ENCODE measurements around the gene TMEM51.

DNA sequence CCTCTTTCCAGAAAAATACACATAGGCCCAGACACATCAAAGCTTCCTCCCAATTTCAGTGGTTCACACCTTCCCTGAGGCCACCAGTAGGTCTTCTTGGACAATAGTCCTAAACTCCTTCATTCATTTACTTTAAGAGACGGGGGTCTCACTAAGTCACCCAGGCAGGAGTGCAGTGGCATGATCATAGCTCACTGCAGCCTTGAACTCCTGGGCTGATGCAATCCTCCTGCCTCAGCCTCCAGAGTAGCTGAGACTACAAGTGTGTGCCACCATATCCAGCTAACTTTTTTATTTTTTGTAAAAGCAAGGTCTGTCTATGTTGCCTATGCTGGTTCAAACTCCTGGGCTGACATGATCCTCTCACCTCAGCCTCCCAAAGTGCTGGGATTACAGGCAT is 85.2 kb downstream of the TMEM51 start:
- no peak for TF ChIP-seq CTCF (IDR thresholded peaks at IDR 0.05)
- TF ChIP-seq, protein P1, sequence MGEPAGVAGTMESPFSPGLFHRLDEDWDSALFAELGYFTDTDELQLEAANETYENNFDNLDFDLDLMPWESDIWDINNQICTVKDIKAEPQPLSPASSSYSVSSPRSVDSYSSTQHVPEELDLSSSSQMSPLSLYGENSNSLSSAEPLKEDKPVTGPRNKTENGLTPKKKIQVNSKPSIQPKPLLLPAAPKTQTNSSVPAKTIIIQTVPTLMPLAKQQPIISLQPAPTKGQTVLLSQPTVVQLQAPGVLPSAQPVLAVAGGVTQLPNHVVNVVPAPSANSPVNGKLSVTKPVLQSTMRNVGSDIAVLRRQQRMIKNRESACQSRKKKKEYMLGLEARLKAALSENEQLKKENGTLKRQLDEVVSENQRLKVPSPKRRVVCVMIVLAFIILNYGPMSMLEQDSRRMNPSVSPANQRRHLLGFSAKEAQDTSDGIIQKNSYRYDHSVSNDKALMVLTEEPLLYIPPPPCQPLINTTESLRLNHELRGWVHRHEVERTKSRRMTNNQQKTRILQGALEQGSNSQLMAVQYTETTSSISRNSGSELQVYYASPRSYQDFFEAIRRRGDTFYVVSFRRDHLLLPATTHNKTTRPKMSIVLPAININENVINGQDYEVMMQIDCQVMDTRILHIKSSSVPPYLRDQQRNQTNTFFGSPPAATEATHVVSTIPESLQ (CRISPR knock-in tag; IDR thresholded peaks at IDR 0.05): no peak
- TF ChIP-seq, protein P2, sequence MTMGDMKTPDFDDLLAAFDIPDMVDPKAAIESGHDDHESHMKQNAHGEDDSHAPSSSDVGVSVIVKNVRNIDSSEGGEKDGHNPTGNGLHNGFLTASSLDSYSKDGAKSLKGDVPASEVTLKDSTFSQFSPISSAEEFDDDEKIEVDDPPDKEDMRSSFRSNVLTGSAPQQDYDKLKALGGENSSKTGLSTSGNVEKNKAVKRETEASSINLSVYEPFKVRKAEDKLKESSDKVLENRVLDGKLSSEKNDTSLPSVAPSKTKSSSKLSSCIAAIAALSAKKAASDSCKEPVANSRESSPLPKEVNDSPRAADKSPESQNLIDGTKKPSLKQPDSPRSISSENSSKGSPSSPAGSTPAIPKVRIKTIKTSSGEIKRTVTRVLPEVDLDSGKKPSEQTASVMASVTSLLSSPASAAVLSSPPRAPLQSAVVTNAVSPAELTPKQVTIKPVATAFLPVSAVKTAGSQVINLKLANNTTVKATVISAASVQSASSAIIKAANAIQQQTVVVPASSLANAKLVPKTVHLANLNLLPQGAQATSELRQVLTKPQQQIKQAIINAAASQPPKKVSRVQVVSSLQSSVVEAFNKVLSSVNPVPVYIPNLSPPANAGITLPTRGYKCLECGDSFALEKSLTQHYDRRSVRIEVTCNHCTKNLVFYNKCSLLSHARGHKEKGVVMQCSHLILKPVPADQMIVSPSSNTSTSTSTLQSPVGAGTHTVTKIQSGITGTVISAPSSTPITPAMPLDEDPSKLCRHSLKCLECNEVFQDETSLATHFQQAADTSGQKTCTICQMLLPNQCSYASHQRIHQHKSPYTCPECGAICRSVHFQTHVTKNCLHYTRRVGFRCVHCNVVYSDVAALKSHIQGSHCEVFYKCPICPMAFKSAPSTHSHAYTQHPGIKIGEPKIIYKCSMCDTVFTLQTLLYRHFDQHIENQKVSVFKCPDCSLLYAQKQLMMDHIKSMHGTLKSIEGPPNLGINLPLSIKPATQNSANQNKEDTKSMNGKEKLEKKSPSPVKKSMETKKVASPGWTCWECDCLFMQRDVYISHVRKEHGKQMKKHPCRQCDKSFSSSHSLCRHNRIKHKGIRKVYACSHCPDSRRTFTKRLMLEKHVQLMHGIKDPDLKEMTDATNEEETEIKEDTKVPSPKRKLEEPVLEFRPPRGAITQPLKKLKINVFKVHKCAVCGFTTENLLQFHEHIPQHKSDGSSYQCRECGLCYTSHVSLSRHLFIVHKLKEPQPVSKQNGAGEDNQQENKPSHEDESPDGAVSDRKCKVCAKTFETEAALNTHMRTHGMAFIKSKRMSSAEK (CRISPR knock-in tag; IDR thresholded peaks at IDR 0.05; ENCODE audit: borderline replicate concordance): no peak
- no peak for TF ChIP-seq FOXJ3 (CRISPR knock-in tag; IDR thresholded peaks at IDR 0.05; ENCODE audit: borderline replicate concordance)
- no peak for TF ChIP-seq NR2C2 (CRISPR knock-in tag; IDR thresholded peaks at IDR 0.05)
- TF ChIP-seq, protein P3, sequence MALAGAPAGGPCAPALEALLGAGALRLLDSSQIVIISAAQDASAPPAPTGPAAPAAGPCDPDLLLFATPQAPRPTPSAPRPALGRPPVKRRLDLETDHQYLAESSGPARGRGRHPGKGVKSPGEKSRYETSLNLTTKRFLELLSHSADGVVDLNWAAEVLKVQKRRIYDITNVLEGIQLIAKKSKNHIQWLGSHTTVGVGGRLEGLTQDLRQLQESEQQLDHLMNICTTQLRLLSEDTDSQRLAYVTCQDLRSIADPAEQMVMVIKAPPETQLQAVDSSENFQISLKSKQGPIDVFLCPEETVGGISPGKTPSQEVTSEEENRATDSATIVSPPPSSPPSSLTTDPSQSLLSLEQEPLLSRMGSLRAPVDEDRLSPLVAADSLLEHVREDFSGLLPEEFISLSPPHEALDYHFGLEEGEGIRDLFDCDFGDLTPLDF (CRISPR knock-in tag; IDR thresholded peaks at IDR 0.05): no peak
- no peak for TF ChIP-seq KAT7 (CRISPR knock-in tag; IDR thresholded peaks at IDR 0.05; ENCODE audit: borderline replicate concordance)
- no peak for TF ChIP-seq ZMAT4 (CRISPR knock-in tag; IDR thresholded peaks at IDR 0.05)
- no peak for TF ChIP-seq EMX1 (CRISPR knock-in tag; IDR thresholded peaks at IDR 0.05)
- TF ChIP-seq, protein P4, sequence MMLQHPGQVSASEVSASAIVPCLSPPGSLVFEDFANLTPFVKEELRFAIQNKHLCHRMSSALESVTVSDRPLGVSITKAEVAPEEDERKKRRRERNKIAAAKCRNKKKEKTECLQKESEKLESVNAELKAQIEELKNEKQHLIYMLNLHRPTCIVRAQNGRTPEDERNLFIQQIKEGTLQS (CRISPR knock-in tag; conservative IDR thresholded peaks at IDR 0.05): no peak
- no peak for TF ChIP-seq CREB1 (CRISPR knock-in tag; IDR thresholded peaks at IDR 0.05)
- no peak for TF ChIP-seq ETV6 (CRISPR knock-in tag; IDR thresholded peaks at IDR 0.05)
